Stomach smooth muscle (tissue), 2 donors: ENCODE data around the gene SCRN2.

Experiments
- H3K27ac ChIP-seq: one replicate; pipeline ENCODE4 v1.7.0; 2013; ENCODE audit warnings: mild to moderate bottlenecking, low read length, inconsistent platforms
- H3K27me3 ChIP-seq, 2 donors: one replicate each; pipeline ENCODE4 v1.7.0; 2013; ENCODE audit warnings: low read length in 2 of 2; ENCODE audit not compliant: insufficient read depth in 2 of 2, control insufficient read depth in 1 of 2
- H3K36me3 ChIP-seq, 2 donors: one replicate each; pipeline ENCODE4 v1.7.0; 2013; ENCODE audit warnings: low read length in 2 of 2; ENCODE audit not compliant: control insufficient read depth in 2 of 2, insufficient read depth in 2 of 2
- H3K4me1 ChIP-seq: one replicate; pipeline ENCODE4 v1.7.0; 2013; ENCODE audit warnings: low read length; ENCODE audit not compliant: control insufficient read depth, insufficient read depth
- H3K4me3 ChIP-seq, 2 donors: one replicate each; pipeline ENCODE4 v1.7.0; 2013; ENCODE audit warnings: low read length in 2 of 2
- H3K9ac ChIP-seq, 2 donors: one replicate each; pipeline ENCODE4 v1.7.0; 2013; ENCODE audit warnings: low read length in 2 of 2, mild to moderate bottlenecking in 1 of 2
- H3K9me3 ChIP-seq, 2 donors: one replicate each; pipeline ENCODE4 v1.7.0; 2013; ENCODE audit warnings: low read length in 2 of 2; ENCODE audit not compliant: control insufficient read depth in 2 of 2
- donor health status: healthy.
- donor health status: Pancreatic carcinoma.

SCRN2 gene

GRCh38 chr17:47818002-47818695 lies 22.9 kb downstream of the SCRN2 start:
- Histone ChIP-seq H3K27me3 (peaks cover 0 to 6% of the 10 kb centered on the region in 2 donors), H3K36me3 (peaks cover 0 to 21% of the 10 kb centered on the region in 2 donors), H3K9ac (no peak overlapping the region), H3K27ac (no peak overlapping the region), H3K4me1 (peaks cover 19% of the 10 kb centered on the region), H3K9me3 (no peaks in the 10 kb centered on the region), H3K4me3 (no peak overlapping the region)

GRCh38 chr17:47816947-47817346 lies 24.1 kb downstream of the SCRN2 start:
- Histone ChIP-seq H3K36me3 (peaks cover 0 to 20% of the 10 kb centered on the region in 2 donors), H3K9ac (no peak overlapping the region), H3K9me3 (no peaks in the 10 kb centered on the region), H3K27ac (no peak overlapping the region), H3K27me3 (peaks cover 0 to 6% of the 10 kb centered on the region in 2 donors), H3K4me3 (no peak overlapping the region), H3K4me1 (peaks cover 16% of the 10 kb centered on the region)

GRCh38 chr17:47816111-47816735 lies 24.9 kb downstream of the SCRN2 start:
- Histone ChIP-seq H3K4me3 (no peak overlapping the region), H3K27me3 (peaks cover 0 to 4% of the 10 kb centered on the region in 2 donors), H3K4me1 (peaks cover 9% of the 10 kb centered on the region), H3K27ac (no peak overlapping the region), H3K36me3 (peaks cover 0 to 20% of the 10 kb centered on the region in 2 donors), H3K9ac (no peak overlapping the region), H3K9me3 (no peaks in the 10 kb centered on the region)

GRCh38 chr17:47815106-47815918 lies 25.8 kb downstream of the SCRN2 start:
- H3K36me3 ChIP-seq: peaks cover 0 to 20% of the 10 kb centered on the region in 2 donors
- H3K27me3 ChIP-seq: peaks cover 0 to 3% of the 10 kb centered on the region in 2 donors
- H3K9ac ChIP-seq: no peak overlapping the region
- H3K27ac ChIP-seq: no peak overlapping the region
- H3K4me1 ChIP-seq: no peaks in the 10 kb centered on the region
- no peaks in the 10 kb centered on the region for H3K9me3 ChIP-seq
- H3K4me3 ChIP-seq: no peak overlapping the region

- H3K36me3 ChIP-seq: peaks cover 4 to 14% of the 10 kb centered on the region in 2 donors
Observed at GRCh38 chr17:47813512-47814031, 27.5 kb downstream of the SCRN2 start.

GRCh38 chr17:47813077-47813476 lies 28.0 kb downstream of the SCRN2 start:
- no peak overlapping the region for H3K27ac ChIP-seq
- no peaks in the 10 kb centered on the region for H3K9me3 ChIP-seq
- peaks cover 4 to 15% of the 10 kb centered on the region in 2 donors for H3K36me3 ChIP-seq
- no peak overlapping the region for H3K4me3 ChIP-seq
- H3K4me1 ChIP-seq: no peaks in the 10 kb centered on the region
- no peak overlapping the region for H3K9ac ChIP-seq
- H3K27me3 ChIP-seq: no peaks in the 10 kb centered on the region

More at GRCh38 chr17:47813512-47814031, 27.5 kb downstream of the SCRN2 start:
- no peak overlapping the region for H3K4me3 ChIP-seq
- no peaks in the 10 kb centered on the region for H3K27me3 ChIP-seq
- no peak overlapping the region for H3K9ac ChIP-seq
- no peak overlapping the region for H3K27ac ChIP-seq
- no peaks in the 10 kb centered on the region for H3K9me3 ChIP-seq
- H3K4me1 ChIP-seq: no peaks in the 10 kb centered on the region

GRCh38 chr17:47812146-47812920 lies 28.7 kb downstream of the SCRN2 start:
- H3K36me3 ChIP-seq: peaks cover 4 to 15% of the 10 kb centered on the region in 2 donors
- no peaks in the 10 kb centered on the region for H3K9me3 ChIP-seq
- H3K4me1 ChIP-seq: no peaks in the 10 kb centered on the region
- peak overlapping the region in 1 of 2 donors; percentile 21 for H3K9ac ChIP-seq
- H3K27ac ChIP-seq: no peak overlapping the region
- H3K4me3 ChIP-seq: no peak overlapping the region
- H3K27me3 ChIP-seq: no peaks in the 10 kb centered on the region

GRCh38 chr17:47811709-47812108 lies 29.4 kb downstream of the SCRN2 start:
- peaks cover 4 to 12% of the 10 kb centered on the region in 2 donors for H3K36me3 ChIP-seq
- no peaks in the 10 kb centered on the region for H3K9me3 ChIP-seq
- H3K9ac ChIP-seq: no peak overlapping the region
- H3K4me3 ChIP-seq: no peak overlapping the region
- H3K27ac ChIP-seq: no peak overlapping the region
- H3K4me1 ChIP-seq: no peaks in the 10 kb centered on the region
- no peaks in the 10 kb centered on the region for H3K27me3 ChIP-seq

GRCh38 chr17:47810901-47811635 lies 30.0 kb downstream of the SCRN2 start:
- Histone ChIP-seq H3K4me3 (no peak overlapping the region), H3K27ac (no peak overlapping the region), H3K36me3 (peaks cover 4 to 9% of the 10 kb centered on the region in 2 donors), H3K9me3 (no peaks in the 10 kb centered on the region), H3K4me1 (no peaks in the 10 kb centered on the region), H3K9ac (no peak overlapping the region), H3K27me3 (no peaks in the 10 kb centered on the region)
